ENCODE measurements around the gene KCNG2.

The KCNG2 gene

DNA sequence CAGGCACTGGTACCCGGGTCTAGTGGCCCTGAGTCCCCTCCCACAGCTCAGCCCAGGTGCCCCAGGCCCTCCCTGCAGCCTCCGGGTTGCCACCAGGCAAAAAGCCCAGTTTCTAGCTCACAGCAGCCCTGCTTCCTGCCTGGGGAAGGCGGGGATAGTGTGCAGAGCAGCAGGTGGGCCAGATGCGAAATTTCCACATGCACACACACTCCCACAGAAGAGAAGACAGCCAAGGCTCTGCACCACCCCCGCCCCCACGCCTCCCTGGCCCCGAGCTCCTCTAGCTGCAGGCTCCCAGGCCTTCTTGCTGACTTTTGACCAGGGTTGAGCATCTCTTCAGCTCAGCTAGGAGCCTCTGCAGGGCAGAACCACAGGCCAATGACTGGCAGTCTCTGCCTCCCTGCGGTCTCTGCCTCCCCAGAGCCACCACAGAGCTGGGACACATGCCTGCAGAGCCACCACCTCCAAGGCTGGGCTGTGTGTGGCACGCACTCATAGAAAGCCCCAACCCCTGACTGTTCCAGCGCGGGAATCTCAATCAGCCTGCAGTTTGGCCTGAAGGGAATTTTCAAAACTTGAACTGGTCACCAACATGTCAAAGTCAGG lies 146.5 kb downstream of the KCNG2 start:
- DNase-seq = peak; percentile 62

DNA sequence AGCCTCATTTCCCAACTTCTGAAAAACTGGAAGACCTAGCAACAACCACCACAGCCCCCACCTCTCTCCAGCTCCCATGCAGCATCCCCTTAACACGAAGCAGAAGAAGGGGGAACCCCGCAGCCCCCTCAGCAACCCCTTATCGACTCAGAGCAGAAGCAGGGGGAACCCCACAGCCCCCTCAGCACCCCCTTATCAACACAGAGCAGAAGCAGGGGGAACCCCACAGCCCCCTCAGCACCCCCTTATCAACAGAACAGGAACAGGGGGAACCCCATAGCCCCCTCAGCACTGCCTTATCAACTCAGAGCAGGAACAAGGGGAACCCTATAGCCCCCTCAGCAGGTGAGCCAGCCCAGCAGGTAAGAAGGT lies 147.0 kb downstream of the KCNG2 start:
- DNase-seq = no peak

DNA sequence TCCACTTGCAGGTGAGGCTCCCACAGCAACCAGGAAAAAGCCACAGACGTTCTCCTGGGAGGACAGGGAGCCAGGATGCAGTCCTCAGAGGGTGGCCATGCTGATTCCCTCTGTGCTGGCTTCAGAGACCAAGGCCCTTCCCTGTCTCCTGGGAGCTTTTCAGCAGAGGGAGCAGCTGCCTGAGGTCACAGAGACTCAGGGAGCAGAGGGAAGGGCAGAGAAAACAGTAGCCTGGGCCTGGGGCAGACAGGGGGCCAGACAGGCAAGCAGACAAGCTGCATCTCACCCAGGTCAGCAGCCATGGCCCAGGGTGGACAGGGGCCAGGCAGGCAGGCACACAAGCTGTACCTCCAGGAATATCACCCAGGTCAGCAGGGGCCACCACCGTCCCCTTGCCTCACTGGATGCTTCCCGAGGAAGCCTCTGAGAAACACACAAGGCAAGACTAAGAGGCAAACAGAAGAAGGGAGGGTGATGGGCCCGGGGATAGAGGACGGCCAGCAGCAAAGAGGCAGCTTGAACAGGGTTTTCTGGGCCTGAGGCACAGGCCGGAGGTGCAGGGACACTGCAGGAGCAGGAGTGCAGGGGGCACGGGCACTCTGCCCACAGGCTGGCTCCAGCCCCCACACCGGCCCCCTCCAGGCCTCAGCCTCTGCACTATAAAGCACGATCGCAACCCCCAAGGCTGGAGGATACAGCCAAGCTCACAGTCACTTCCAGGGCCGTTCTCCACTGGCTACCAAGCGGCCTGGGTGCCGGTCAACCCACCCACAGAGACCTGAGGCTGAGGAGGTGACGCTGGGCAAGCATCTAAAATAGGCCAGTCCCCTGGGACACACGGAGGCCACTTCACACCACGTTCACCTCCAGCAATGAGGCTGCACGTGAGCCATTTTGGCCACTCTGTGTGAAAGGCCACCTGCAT lies 147.6 kb downstream of the KCNG2 start:
- DNase-seq = no peak

DNA sequence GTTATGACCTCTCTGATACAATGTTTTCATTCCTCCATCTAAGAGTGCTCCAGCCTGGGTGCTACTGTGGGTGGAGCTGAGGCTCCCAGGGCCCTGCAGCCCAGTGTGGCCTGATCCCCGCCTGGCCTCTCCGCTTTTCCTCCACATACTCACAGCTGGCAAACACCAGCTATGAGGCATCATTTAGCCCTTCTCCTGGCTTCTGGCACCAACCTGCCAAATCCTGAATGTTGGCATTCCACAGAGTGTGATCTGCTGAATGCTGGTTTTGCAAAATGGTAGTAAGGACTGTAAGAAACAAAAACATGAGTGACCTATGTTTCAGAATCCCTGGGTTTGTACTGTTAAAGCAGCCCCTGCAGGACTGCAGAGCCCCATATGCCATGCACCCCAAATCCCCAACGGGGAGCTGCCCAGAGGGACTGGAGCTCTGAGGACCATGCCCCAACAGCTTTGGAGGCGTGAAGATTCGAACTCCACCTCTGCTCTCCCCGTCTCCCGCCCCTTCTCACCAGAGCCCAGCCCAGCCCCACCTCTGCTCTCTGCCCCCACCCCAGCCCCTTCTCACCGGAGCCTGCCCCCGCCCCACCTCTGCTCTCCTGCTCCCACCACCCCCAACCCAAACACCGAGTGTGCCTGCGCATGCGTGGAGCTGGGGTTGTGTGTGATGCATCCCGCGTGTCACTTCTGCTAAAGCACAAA lies 149.5 kb downstream of the KCNG2 start:
- DNase-seq = no peak

DNA sequence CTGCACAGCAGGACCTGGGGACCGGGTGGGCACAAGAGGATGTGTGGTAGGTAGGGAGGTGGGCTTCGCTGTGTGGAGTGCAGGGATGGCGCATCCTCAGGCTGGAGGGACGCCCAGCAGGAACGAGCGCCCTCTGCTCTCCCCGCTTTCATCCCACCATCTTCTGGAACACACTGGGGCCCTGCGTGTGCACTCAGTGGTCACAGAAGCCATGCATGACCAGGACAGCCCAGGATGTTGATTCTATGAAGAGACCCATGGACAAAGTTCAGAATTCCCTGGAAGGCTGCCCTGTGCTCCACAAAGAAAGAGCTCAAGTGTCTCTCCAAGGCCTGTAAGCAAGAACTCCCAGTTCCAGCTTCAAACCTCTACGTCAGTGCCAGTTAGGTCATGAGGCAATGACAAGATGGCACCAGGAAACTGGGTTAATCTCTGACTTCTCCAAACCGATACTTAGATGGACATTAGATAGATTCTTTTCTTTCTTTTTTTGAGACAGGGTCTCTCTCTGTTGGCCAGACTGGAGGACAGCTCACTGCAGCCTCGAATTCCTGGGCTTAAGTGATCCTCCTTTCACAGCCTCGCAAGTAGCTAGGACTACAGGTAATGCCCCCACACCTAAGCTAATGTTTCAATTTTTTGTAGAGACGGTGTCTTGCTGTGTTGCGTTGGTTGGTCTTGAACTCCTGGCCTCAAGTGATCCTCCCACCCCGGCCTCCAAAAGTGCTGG lies 150.3 kb downstream of the KCNG2 start:
- no peak for DNase-seq

DNA sequence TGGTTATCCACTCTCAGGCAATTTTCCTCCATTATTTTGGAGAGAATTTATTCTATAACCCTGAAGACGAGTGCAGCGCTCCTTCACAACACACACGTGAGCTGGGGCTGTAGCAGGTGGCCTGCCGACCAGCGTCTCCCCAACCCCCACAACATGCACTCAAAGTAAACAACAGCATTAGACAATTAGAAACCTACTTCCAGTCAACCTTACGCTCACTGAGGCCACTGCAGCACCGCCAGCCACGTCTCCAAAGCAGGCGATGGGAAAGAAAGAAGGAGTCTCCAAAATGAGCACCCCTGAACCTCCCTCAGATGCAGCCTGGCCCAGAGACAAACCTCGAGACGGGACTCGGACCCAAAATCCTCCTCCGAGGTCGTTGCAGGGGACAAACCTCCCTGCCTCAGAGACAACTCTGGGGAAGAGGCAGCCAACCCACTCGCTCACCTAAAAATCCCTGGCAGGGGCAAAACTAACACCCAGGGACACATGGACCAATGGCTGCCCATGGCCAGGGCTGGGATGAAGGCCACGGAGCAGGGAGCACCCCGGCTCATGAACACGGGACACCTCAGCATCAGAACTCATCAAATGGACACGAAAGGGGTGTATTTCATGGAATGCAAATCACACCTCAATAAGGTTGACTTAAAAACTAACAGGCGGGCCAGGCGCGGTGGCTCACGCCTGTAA lies 151.1 kb downstream of the KCNG2 start:
- no peak for DNase-seq
